MG63 (cell line): ENCODE measurements around the gene UGDH. TPM values are rescaled to one million over a fixed set of nuclear protein-coding genes. Genes with fewer than 3 reads are reported as not detected.
A peak's percentile ranks its signal among the peaks of the same experiment; 100 is the strongest.
"Not testable (repeated sequence)": the region's sequence is repeated elsewhere in the genome, so short reads cannot be mapped to it uniquely, and the experiment has no call there.

Experiments
- DNase-seq: peaks from one replicate; pipeline ENCODE4 v3.0.0-alpha.2; 2020
- H3K27me3 ChIP-seq: fragments of 250-450 bp; sonication (Bioruptor Pico); 2 replicates; pipeline ENCODE4 v1.5.1; 2020; ENCODE audit warnings: mild to moderate bottlenecking, moderate library complexity
- H3K36me3 ChIP-seq: fragments of 250-450 bp; sonication (Bioruptor Pico); 2 replicates; pipeline ENCODE4 v1.5.1; 2020; ENCODE audit warnings: mild to moderate bottlenecking, moderate library complexity
- H3K4me3 ChIP-seq: fragments of 250-450 bp; sonication (Bioruptor Pico); 2 replicates; pipeline ENCODE4 v1.5.1; 2020; ENCODE audit warnings: mild to moderate bottlenecking, moderate library complexity
- H3K9me3 ChIP-seq: fragments of 250-450 bp; sonication (Bioruptor Pico); 2 replicates; pipeline ENCODE4 v1.5.1; 2020; ENCODE audit warnings: mild to moderate bottlenecking, moderate library complexity
- total RNA-seq: library from RNA; depleted of rRNA; stranded (reverse); fragments of >200 nt; shearing (Covaris generic); gene quantifications from 2 replicates; pipeline ENCODE4 v1.2.3, GENCODE V29; 2014; ENCODE audit warnings: low replicate concordance

The UGDH gene
- total RNA-seq, 1 experiment from 2014 or later, result 62.1 TPM

DNA sequence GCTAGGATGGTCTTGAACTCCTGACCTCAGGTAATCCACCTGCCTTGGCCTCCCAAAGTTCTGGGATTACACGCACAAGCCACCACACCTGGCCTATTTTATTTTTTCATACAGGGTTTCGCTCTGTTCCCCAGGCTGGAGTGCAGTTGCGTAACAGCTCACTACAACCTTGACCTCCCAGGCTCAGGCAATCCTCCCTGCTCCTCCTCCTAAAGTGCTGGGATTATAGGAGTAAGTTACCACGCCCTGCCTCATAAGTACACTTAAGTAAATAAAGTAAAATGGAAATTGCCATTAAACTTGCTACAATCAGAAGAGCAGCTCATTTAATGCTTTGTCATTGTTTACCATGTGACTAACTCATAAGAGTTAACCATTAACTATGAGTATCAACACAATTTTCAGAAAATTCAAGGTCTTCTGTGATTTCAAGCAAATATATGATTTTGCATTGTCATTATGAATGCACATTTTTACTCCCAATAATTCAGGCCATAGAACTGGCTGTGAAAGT lies 12.3 kb downstream of the UGDH start:
- Histone ChIP-seq H3K9me3 (no peaks in the 10 kb centered on the region), H3K4me3 (no peak overlapping the region), H3K27me3 (no peaks in the 10 kb centered on the region), H3K36me3 (peaks cover 13% of the 10 kb centered on the region)
- DNase-seq, result no peak

DNA sequence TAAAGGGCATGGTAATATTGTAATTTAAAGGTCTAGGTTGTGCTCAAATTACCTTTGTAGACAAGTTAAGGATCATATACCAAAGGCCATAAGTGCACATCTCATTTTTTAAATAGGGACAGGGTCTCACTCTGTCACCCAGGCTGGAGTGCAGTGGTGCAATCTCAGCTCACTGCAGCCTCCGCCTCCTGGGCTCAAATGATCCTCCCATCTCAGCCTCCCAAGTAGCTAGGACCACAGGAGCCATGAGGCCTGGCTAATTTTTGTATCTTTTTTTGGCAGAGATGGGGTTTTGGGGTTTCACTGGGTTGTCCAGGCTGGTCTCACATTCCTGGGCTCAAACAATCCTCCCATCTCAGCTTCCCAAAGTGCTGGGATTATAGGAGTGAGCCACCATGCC lies 13.0 kb downstream of the UGDH start:
- not testable (repeated sequence) for H3K9me3 ChIP-seq, H3K4me3 ChIP-seq
- H3K36me3 ChIP-seq, result peaks cover 17% of the 10 kb centered on the region

DNA sequence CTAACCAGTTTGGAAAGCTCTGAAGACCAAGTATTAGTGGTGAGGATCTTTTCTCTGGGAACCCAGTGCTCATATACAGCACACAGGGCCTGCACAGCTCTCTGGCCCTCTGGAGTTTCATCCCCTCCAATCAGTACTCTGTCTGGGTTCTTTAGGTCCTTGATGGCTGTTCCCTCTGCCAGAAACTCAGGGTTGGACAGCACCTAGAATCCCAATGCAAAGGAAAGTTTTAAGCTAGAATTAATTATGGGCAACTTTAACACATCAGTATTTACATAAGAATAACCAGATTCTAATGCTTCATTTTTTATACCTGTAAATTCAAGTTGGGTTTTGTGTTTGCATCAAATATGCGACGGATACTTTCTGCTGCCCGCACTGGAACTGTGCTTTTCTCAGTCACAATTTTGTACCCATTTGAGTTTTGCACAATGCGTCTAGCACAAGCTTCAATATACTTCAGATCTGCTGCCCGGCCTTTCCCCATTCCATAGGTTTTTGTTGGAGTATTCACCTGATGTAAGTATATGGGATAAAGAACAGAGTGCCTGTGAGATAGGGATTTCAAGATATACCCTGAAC lies 16.8 kb downstream of the UGDH start:
- Histone ChIP-seq H3K36me3 (peaks cover 16% of the 10 kb centered on the region), H3K27me3 (no peaks in the 10 kb centered on the region), H3K9me3 (no peaks in the 10 kb centered on the region), H3K4me3 (no peak overlapping the region)
- DNase-seq, result no peak

More for the DNA sequence above, 13.0 kb downstream of the UGDH start:
- not testable (repeated sequence) for H3K27me3 ChIP-seq, DNase-seq

DNA sequence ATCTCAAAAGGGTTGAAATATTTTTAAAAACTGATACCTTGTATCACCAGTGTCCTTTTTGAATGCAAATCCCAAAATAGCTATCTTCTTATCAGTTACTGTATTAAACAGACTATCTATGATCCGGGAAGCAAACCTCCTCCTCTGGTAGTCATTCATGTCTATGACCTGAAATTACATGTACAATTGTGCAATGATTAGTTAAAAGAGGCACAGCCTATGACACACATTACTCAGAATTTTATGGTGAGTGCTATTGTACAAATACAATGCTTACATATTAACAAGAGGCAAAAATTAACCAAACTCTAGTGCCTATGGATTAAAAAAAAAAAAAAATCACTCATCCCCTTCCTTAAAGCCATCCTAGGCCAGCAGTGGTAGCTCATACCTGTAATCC lies 21.7 kb downstream of the UGDH start:
- Histone ChIP-seq H3K9me3 (no peaks in the 10 kb centered on the region), H3K36me3 (peaks cover 30% of the 10 kb centered on the region), H3K27me3 (no peaks in the 10 kb centered on the region), H3K4me3 (no peak overlapping the region)
- no peak for DNase-seq

DNA sequence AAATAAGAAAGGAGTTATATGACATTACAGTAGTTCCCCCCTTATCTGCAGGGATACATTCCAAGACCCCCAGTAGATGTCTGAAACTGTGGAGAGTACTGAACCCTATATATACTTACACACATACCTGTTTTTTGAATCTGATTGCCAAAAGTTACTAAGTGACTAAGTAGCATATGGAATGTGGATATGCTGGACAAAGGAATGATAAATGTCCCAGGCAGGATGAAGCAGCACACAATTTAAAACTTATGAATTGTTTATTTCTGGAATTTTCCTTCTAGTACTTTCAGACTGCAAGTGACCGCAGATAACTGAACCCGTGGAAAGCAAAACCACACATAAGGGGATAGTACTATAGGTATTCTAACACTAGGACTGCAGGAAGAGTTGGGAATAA lies 22.7 kb downstream of the UGDH start:
- peaks cover 31% of the 10 kb centered on the region for H3K36me3 ChIP-seq
- H3K27me3 ChIP-seq, result no peaks in the 10 kb centered on the region
- H3K9me3 ChIP-seq, result no peaks in the 10 kb centered on the region
- H3K4me3 ChIP-seq, result no peak overlapping the region
- DNase-seq, result no peak

DNA sequence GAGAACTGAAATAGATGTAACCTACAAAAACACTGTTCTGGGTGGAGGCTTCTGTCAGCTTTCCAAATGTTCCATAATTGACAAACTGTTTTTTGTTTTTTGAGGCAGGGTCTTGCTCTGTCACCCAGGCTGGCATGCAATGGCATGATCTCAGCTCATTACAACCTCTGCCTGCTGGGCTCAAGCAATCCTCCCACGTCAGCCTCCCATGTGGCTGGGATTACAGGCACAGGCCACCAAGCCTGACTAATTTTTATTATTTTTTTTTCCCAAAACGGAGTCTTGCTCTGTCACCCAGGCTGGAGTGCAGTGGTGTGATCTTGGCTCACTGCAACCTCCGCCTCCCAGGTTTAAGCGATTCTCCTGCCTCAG lies 24.6 kb downstream of the UGDH start:
- not testable (repeated sequence) for H3K9me3 ChIP-seq, H3K27me3 ChIP-seq, H3K4me3 ChIP-seq
- DNase-seq, result peak; percentile 23
- H3K36me3 ChIP-seq, result peaks cover 34% of the 10 kb centered on the region

DNA sequence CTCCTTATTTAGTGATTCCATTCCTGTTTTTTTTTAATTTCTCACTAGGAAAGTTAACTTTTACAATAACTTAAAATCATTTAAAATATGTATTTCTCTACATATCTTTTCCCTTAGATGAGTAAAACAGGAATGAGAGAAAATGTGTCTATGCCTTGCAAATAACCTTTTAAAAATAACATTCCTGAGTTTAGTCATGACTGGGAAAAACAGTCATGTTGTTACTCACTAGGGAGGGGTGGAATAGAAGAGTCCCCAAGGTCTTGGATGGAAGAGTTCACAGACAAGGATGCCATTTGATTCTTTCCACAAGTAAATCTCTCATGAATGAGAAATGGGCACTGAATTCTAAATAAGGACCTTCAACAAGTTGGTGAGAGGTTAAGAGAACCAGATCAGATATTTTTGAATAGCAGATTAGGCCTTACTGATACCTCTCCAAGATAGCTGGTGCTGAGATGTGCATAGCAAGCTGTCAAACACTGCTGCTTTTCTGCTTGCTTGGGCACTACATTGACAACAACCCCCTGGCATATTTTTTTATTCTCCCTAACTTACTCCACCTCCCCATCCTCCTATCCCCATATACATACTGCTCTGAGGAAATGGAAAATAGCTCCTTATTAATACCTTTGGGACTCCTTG lies 25.1 kb downstream of the UGDH start:
- H3K36me3 ChIP-seq, result peaks cover 34% of the 10 kb centered on the region
- no peak overlapping the region for H3K4me3 ChIP-seq
- H3K9me3 ChIP-seq, result no peaks in the 10 kb centered on the region
- no peaks in the 10 kb centered on the region for H3K27me3 ChIP-seq
- no peak for DNase-seq

DNA sequence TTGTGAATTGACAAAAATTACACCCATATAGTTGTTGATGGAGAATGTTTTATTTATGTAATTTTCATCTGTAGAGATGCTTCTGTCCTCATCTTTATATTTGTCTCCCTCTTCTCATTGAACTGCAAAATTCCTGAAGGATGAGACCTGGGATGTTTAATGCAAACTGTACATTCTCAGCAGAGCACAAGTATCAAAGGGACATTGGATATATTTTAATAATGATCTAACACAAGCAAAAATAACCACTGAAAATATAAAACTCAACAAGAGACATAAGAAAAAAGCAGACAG lies 28.6 kb downstream of the UGDH start:
- Histone ChIP-seq H3K27me3 (no peaks in the 10 kb centered on the region), H3K9me3 (no peaks in the 10 kb centered on the region), H3K36me3 (peaks cover 18% of the 10 kb centered on the region), H3K4me3 (no peak overlapping the region)
- DNase-seq, result no peak

DNA sequence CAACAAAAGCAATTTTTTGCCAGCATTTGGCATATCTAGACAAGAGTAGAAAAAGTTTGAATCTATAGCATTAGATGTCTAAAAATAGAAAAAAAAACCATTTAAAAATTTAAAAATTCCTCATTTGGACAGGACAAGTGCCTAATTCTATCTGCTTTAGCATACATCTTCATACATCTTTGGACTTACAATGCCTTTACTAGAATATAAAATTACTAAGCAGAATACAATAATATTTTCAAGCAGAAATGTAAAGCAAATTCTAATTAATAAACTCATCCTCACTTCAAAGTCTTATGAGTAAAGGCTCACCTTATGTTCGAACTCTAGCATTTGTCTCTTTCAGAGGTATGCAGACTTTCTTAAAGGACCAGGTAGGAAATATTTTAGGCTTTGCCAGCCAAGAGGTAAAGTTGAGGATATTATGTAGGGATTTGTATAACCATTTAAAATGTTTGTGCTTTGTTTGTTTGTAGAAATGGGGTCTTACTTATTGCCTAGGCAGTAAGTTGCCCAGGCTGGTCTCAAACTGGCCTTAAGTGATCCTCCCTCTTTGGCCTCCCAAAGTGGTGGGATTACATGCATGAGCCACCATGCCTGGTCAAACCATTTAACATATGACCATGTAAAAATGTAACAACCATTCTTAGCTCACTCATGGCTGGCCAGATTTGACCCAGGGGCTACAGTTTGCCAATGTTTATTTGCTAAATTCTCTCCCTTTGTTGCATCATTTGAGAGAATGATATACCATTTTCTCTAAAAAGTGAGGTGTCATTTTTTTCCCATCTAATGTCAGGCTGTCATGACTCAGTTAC lies 29.1 kb downstream of the UGDH start:
- Histone ChIP-seq H3K9me3 (no peaks in the 10 kb centered on the region), H3K27me3 (no peaks in the 10 kb centered on the region), H3K4me3 (no peak overlapping the region), H3K36me3 (peaks cover 15% of the 10 kb centered on the region)
- DNase-seq, result no peak

DNA sequence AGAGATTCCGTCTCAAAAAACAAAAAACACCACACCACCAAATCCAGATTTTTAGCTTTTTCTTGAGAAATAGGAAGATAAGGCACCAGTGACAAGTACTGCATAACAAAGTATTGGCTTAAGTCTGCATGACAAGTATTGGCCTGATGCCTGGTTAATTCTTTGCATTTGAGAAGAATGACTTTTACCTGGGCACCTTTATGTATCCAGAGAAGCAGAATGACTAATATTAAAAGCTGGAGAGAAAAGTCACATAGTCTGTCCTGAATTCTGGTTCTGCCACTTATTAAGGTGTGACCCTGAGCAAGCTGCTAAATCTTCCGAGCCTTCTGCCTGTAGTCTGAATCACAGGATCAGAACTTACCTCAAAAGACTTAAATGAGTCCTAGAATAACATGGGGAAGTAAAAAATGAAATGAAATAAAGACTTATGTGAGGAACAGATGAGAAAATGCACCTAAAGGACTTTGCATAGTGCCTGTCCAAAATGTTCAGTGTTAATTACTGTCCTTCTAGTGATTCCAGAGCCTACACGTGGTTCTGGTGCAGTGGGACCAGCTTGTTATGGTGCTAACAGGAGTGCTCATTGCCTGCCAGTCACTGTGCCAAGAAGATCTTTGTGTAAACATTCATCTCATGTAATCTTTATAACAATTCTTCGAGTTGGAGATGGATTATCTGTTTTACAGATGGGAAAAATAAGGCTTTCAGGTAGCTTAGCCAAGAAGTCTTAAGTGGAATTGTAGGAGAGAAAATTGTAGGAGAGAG lies 31.6 kb downstream of the UGDH start:
- no peaks in the 10 kb centered on the region for H3K9me3 ChIP-seq
- peaks cover 11% of the 10 kb centered on the region for H3K36me3 ChIP-seq
- H3K4me3 ChIP-seq, result no peak overlapping the region
- DNase-seq, result no peak
- H3K27me3 ChIP-seq, result no peaks in the 10 kb centered on the region

DNA sequence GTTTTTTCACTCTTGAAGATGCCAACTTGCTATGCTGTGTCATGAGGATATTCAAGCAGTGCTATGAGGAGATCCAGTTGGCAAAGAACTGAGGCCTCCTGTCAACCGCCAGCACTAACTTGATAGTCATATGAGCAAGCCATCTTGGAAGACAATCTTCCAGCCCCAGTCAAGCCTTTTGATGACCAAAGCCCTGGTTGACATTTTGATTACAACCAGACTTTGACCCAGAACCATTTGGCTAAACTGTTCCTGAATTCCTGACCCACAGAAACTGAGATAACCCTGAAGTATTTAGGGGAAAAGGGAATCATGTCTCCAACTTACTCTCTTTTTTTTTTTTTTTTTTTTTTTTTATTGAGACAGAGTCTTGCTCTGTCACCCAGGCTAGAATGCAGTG lies 32.9 kb downstream of the UGDH start:
- no peak for DNase-seq
- Histone ChIP-seq H3K4me3 (no peak overlapping the region), H3K9me3 (no peaks in the 10 kb centered on the region), H3K27me3 (no peaks in the 10 kb centered on the region), H3K36me3 (peaks cover 8% of the 10 kb centered on the region)

DNA sequence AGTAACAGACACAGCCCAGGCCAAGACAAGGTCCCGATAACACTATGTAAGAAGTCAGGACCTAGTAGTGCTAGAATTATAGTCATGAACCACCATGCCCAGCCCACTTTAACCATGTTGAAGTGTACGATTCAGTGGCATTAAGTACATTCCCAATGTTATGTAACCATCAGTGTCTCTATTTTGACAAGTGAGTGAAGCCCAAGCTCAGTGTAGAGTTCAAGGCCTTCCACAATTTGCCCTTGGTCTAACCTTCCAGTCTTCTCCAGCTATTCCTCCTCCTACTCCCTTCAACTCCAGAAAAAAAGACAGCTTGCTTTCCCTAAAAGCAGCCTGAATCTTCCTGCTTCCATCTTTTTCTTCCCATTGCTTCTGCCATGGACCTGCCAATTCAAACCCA lies 36.9 kb downstream of the UGDH start:
- no peaks in the 10 kb centered on the region for H3K9me3 ChIP-seq
- H3K4me3 ChIP-seq, result no peak overlapping the region
- H3K27me3 ChIP-seq, result no peaks in the 10 kb centered on the region
- no peak for DNase-seq
- no peaks in the 10 kb centered on the region for H3K36me3 ChIP-seq

DNA sequence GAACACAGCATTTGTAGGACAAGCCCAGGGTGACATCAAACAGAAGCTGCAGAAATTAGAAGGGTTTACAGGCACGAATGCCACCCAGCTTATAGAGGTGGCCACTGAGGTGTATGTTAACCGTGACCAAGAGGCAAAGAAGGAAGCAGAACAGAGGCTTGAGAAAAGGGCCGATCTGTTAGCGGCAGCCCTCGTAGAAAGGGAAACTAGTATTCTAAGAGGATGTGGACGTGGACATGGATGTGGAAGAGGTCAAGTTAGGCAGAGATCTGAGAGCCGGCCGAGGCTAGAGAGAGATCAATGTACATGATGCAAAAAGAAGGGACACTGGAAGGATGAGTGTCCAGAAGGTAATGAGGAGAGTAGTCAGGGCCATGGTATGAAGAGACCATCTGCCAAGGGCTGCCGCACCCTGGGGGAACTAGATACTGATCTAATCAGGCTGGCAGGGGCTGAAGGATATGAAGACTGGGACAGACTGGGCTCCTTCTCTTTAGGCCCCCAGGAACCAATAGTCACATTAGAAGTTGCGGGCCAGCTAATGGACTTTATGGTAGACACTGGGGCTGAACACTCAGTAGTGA lies 40.9 kb downstream of the UGDH start:
- H3K4me3 ChIP-seq, result no peak overlapping the region
- H3K9me3 ChIP-seq, result no peaks in the 10 kb centered on the region
- no peak for DNase-seq
- no peaks in the 10 kb centered on the region for H3K36me3 ChIP-seq
- no peaks in the 10 kb centered on the region for H3K27me3 ChIP-seq

DNA sequence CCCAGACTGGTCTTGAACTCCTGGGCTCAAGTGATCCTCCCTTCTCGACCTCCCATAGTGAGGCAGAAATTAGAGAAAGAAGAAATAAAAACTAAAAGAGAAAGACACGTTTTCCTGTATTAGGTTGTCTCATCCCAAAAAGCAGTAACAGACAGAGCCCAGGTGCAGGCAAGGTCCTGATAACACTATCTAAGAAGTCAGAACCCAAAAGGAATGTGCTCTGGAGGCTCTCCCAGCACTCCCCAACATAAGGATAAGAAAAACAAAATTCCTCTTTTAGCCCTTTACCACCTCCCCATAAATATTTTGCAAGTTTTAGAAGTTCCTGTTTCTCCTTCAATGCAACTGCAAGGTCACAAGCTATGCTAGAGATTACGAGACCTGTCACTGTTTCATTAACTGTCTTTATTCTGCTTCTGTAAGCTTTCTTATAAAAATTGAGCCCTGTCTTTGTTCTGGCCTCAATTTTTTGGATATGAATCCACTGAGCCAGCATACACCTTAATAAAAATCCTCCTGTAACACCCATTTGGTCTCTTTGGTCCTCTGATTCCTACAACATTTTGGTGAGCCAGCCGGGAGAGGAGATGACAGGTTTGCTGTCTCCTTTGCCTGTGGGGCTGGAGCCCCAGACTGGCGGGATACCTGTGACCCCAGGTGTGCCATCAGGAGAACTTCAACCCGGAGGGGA lies 42.5 kb downstream of the UGDH start:
- no peaks in the 10 kb centered on the region for H3K9me3 ChIP-seq
- H3K36me3 ChIP-seq, result no peaks in the 10 kb centered on the region
- no peaks in the 10 kb centered on the region for H3K27me3 ChIP-seq
- DNase-seq, result no peak
- no peak overlapping the region for H3K4me3 ChIP-seq

DNA sequence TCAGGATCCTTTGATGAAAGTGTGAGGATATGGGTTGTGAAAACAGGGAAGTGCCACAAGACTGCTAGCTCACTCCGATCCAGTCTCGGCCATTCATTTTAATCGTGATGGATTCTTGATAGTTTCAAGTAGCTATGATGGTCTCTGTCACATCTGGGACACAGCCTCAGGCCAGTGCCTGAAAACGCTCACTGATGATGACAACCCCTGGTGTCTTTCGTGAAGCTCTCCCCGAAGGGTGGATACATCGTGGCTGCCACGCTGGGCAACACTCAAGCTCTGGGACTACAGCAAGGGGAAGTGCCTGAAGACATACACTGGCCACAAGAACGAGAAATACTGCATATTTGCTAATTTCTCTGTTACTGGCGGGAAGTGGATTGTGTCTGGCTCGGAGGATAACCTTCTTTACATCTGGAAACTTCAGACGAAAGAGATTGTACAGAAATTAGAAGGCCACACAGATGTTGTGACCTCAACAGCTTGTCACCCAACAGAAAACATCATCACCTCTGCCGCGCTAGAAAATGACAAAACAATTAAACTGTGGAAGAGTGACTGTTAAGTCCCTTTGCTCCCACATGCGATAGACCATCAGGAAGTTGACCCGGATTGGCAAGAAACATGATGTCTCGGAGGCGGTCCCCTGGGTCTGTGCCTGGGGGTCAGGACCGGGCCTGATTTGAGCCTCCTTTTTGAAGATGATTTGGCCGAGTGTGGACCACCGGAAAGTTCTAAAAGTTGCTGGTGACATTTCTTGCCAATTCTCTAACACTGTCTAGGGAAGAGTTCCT lies 46.1 kb downstream of the UGDH start:
- no peaks in the 10 kb centered on the region for H3K36me3 ChIP-seq
- H3K4me3 ChIP-seq, result no peak overlapping the region
- DNase-seq, result no peak
- H3K27me3 ChIP-seq, result no peaks in the 10 kb centered on the region
- no peaks in the 10 kb centered on the region for H3K9me3 ChIP-seq

DNA sequence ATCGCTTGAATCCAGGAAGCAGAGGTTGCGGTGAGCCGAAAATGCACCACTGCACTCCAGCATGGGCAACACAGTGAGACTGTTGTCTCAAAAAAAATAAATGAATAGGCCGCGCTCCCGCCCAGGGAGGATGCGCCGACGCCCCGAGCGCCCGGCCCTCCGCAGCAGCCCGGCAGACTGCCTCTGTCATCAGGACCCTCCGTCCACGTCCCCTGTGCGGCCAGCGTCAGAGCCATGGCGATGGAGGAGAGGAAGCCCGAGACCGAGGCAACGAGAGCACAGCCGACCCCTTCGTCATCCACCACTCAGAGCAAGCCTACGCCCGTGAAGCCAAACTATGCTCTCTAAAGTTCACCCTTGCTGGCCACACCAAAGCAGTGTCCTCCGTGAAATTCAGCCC lies 47.0 kb downstream of the UGDH start:
- H3K9me3 ChIP-seq, result no peaks in the 10 kb centered on the region
- H3K4me3 ChIP-seq, result no peak overlapping the region
- no peaks in the 10 kb centered on the region for H3K27me3 ChIP-seq
- DNase-seq, result no peak
- no peaks in the 10 kb centered on the region for H3K36me3 ChIP-seq
